ENCODE measurements around the gene PACSIN2.
A peak's percentile ranks its signal among the peaks of the same experiment; 100 is the strongest.

PACSIN2 gene

DNA sequence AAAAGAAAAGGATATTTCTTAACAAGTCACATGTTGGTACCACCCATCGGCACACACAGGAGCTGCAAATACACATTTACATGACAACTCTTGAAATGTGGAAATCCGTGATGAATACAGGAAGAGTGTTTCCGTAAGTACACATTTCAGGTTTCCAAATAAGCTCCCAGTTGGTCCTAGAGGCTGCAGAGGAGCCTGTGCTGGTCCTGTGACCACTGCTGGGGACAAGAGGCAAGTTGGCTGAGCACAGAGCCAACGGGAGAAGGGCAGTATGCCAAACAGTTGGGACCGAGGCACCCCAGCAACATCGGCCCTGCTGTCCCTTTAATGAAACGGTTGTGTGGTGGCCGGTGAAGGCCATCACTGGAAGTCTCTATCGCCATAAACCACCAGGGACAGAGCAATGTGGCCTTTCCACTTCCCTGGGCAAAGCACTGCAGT, 119.4 kb downstream of the PACSIN2 start:
- H3K9me3 ChIP-seq = no peaks in the 10 kb centered on the region
- H3K4me3 ChIP-seq (ENCODE audit: low read depth in 1 of 2, low read length in 1 of 2) = peak overlapping the region; percentile 46 to 58
- no peak for TF ChIP-seq CTCF (IDR thresholded peaks at IDR 0.05)
- H3K27me3 ChIP-seq = no peaks in the 10 kb centered on the region
- peaks cover 3% of the 10 kb centered on the region for H3K36me3 ChIP-seq
- peak overlapping the region; percentile 90 for H3K27ac ChIP-seq
- peaks cover 75 to 80% of the 10 kb centered on the region in 2 experiments for H3K4me1 ChIP-seq (ENCODE audit: control insufficient read depth in 1 of 2, insufficient read depth in 1 of 2, low read depth in 1 of 2, low read length in 1 of 2)

- peak overlapping the region; percentile 46 to 58 for H3K4me3 ChIP-seq (ENCODE audit: low read depth in 1 of 2, low read length in 1 of 2)
- peak overlapping the region; percentile 90 for H3K27ac ChIP-seq
- no peaks in the 10 kb centered on the region for H3K9me3 ChIP-seq
- no peak for TF ChIP-seq CTCF (IDR thresholded peaks at IDR 0.05)
- H3K4me1 ChIP-seq (ENCODE audit: control insufficient read depth in 1 of 2, insufficient read depth in 1 of 2, low read depth in 1 of 2, low read length in 1 of 2) = peaks cover 79 to 85% of the 10 kb centered on the region in 2 experiments
- no peaks in the 10 kb centered on the region for H3K27me3 ChIP-seq
- H3K36me3 ChIP-seq = peaks cover 8% of the 10 kb centered on the region
Observed at GRCh38 chr22:42895087-42895486, 119.9 kb downstream of the PACSIN2 start.

- peak overlapping the region; percentile 90 for H3K27ac ChIP-seq
- H3K36me3 ChIP-seq = peaks cover 14% of the 10 kb centered on the region
- H3K9me3 ChIP-seq = no peaks in the 10 kb centered on the region
- no peaks in the 10 kb centered on the region for H3K27me3 ChIP-seq
- H3K4me1 ChIP-seq (ENCODE audit: control insufficient read depth in 1 of 2, insufficient read depth in 1 of 2, low read depth in 1 of 2, low read length in 1 of 2) = peaks cover 95 to 96% of the 10 kb centered on the region in 2 experiments
- no peak for TF ChIP-seq CTCF (IDR thresholded peaks at IDR 0.05)
- peak overlapping the region; percentile 47 to 51 for H3K4me3 ChIP-seq (ENCODE audit: low read depth in 1 of 2, low read length in 1 of 2)
Observed at GRCh38 chr22:42893371-42894150, 121.4 kb downstream of the PACSIN2 start.

DNA sequence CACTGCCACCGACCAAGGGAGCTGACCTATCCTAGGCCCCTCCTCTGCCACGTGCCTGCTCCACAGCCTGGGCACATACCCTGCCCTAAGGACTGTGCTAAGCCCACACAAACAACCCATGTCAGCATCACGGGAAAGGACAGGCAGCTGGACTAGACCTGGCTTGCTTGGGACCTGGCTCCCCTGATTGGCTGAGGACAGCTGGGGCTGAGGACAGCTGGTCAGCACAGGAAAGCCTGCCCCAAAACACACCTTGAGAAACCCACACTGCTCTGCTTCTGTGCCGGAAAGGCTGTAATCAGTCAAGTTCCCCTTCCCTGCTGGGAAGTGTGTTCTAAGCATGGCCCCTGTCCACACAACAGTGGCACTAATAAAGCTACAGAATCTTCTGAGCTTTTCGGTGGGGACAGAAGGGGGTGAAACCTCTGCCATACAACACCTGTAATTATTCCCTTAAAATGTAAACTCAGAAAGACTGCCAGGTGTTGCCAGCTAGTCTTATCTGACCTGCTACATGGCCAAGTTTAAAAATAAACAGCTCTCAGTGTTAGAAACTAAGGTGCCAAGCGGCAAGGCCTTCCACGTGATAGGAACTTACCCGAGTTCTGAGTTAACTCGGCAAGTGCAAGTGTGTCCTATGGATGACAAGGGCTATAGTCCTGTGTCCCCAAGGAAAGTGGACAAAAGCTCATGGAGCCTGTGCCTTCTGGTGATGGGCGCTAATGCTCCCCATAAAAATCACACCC, 122.2 kb downstream of the PACSIN2 start:
- no peaks in the 10 kb centered on the region for H3K27me3 ChIP-seq
- peaks cover 22% of the 10 kb centered on the region for H3K36me3 ChIP-seq
- H3K4me1 ChIP-seq (ENCODE audit: control insufficient read depth in 1 of 2, insufficient read depth in 1 of 2, low read depth in 1 of 2, low read length in 1 of 2) = peaks cover 99 to 100% of the 10 kb centered on the region in 2 experiments
- TF ChIP-seq CTCF (IDR thresholded peaks at IDR 0.05) = no peak
- no peaks in the 10 kb centered on the region for H3K9me3 ChIP-seq
- H3K27ac ChIP-seq = peak overlapping the region; percentile 90
- H3K4me3 ChIP-seq (ENCODE audit: low read depth in 1 of 2, low read length in 1 of 2) = peak overlapping the region; percentile 47 to 51

DNA sequence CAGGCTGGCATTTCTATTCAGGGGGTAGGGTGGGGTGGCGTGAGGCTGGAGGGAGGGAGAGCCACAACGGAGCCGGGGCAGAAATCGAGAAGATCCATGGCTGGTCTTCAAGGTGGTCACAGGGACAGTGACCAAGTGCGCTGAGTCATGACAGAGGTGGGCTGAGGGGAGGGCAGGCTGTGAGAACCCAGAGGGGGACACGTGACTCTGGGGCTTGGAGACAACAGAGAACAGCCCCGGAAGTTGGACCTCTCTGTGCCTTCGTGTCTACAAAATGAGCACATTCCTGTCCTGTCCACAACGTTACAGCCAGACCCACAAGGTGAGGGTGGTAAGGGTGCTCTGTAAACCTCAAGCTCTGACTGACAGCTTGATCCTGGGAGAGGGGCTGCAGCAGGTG, 122.8 kb downstream of the PACSIN2 start:
- Histone ChIP-seq H3K27me3 (no peaks in the 10 kb centered on the region), H3K36me3 (peaks cover 28% of the 10 kb centered on the region), H3K27ac (peak overlapping the region; percentile 90), H3K4me1 (ENCODE audit: control insufficient read depth in 1 of 2, insufficient read depth in 1 of 2, low read depth in 1 of 2, low read length in 1 of 2) (peaks cover 98 to 100% of the 10 kb centered on the region in 2 experiments), H3K4me3 (ENCODE audit: low read depth in 1 of 2, low read length in 1 of 2) (peak overlapping the region; percentile 47 to 51), H3K9me3 (no peaks in the 10 kb centered on the region)
- no peak for TF ChIP-seq CTCF (IDR thresholded peaks at IDR 0.05)
